Stomach (tissue), 4 donors: ENCODE data around the gene MAPK7.

ENCODE experiments used
- CTCF ChIP-seq, 7 experiments: fragments of 450-650 bp in 4 of 7; fragments of 200-600 bp in 3 of 7; sonication (generic) in 3 of 7; IDR thresholded peaks; one replicate each; pipeline ENCODE4 v1.5.1; 2016 to 2019; ENCODE audit warnings: antibody characterized with exemption in 7 of 7, control low read depth in 2 of 7, mild to moderate bottlenecking in 1 of 7
- EP300 ChIP-seq: sonication (generic); formaldehyde crosslinking; IDR thresholded peaks from one replicate; pipeline ENCODE4 v1.6.1; 2017; ENCODE audit warnings: antibody characterized with exemption
- POLR2A ChIP-seq, 4 donors: fragments of 450-650 bp; IDR thresholded peaks; one replicate each; pipeline ENCODE4 v1.6.1; 2016; ENCODE audit warnings: antibody characterized with exemption in 4 of 4, control low read depth in 2 of 4, mild to moderate bottlenecking in 1 of 4, moderate library complexity in 1 of 4
- POLR2AphosphoS5 ChIP-seq, 3 donors: sonication (generic); formaldehyde crosslinking; IDR thresholded peaks; one replicate each; pipeline ENCODE4 v1.6.1; 2016; ENCODE audit warnings: antibody characterized with exemption in 3 of 3

GRCh38 chr17:19387921-19388521 is 9.7 kb downstream of the MAPK7 start:
- TF ChIP-seq EP300 (no peak), CTCF (IDR thresholded peaks at IDR 0.05) (no peak), POLR2A (IDR thresholded peaks at IDR 0.05) (no peak), POLR2AphosphoS5 (IDR thresholded peaks at IDR 0.05) (no peak)
